Thoracic aorta (tissue), 2 donors: ENCODE results near the gene GDAP1L1. TPM values are rescaled to one million over a fixed set of nuclear protein-coding genes. Genes with fewer than 3 reads are reported as not detected.

ENCODE experiments used
- ATAC-seq: fragments of 150-250 bp; one replicate; pipeline ENCODE4 v1.8.0; 2017; ENCODE audit warnings: low read depth; ENCODE audit not compliant: insufficient number of reproducible peaks, low FRiP score
- DNase-seq: peaks from one replicate; pipeline ENCODE4 v3.0.0-alpha.2; 2020; ENCODE audit warnings: low spot score
- H3K27ac ChIP-seq, 2 donors: fragments of 200-600 bp; sonication (generic); 1 replicate in 1 of 2; 2 replicates in 1 of 2; pipeline ENCODE4 v1.5.1; 2016; ENCODE audit warnings: mild to moderate bottlenecking in 2 of 2, moderate library complexity in 2 of 2
- H3K27me3 ChIP-seq: fragments of 200-600 bp; sonication (generic); replicated peaks from 2 replicates; pipeline ENCODE4 v1.6.0; 2016; ENCODE audit warnings: mild to moderate bottlenecking; ENCODE audit not compliant: insufficient read depth
- H3K36me3 ChIP-seq: fragments of 200-600 bp; sonication (generic); one replicate; pipeline ENCODE4 v1.5.1; 2016
- H3K4me1 ChIP-seq, 2 donors: fragments of 200-600 bp; sonication (generic); 1 replicate in 1 of 2; 2 replicates in 1 of 2; pipeline versions ENCODE4 v1.5.1 to v1.6.0; 2016; ENCODE audit warnings: low read depth in 2 of 2, mild to moderate bottlenecking in 1 of 2; ENCODE audit not compliant: control insufficient read depth in 1 of 2
- H3K4me3 ChIP-seq: fragments of 200-600 bp; sonication (generic); 2 replicates; pipeline ENCODE4 v1.5.1; 2016; ENCODE audit warnings: mild to moderate bottlenecking
- H3K9me3 ChIP-seq: fragments of 200-600 bp; sonication (generic); 2 replicates; pipeline ENCODE4 v1.5.1; 2016
- CTCF ChIP-seq: fragments of 200-600 bp; sonication (generic); IDR thresholded peaks from one replicate; pipeline ENCODE4 v1.5.1; 2019; ENCODE audit warnings: antibody characterized with exemption
- total RNA-seq, 2 donors: library from RNA; depleted of rRNA; stranded (reverse); fragments of >200 nt; gene quantifications; one replicate each; pipeline versions ENCODE4 v1.1.0 to v1.2.3, GENCODE V29; 2016

The GDAP1L1 gene
- total RNA-seq, 2 donors from 2014 or later = not detected

GRCh38 chr20:44254073-44254472 is 7.0 kb downstream of the GDAP1L1 start:
- H3K4me3 ChIP-seq = no peak overlapping the region
- no peaks in the 10 kb centered on the region for H3K9me3 ChIP-seq
- DNase-seq (no peak), ATAC-seq (no peak)
- H3K27ac ChIP-seq = no peak overlapping the region
- TF ChIP-seq CTCF = no peak
- H3K27me3 ChIP-seq = no peaks in the 10 kb centered on the region
- no peaks in the 10 kb centered on the region for H3K4me1 ChIP-seq
- no peaks in the 10 kb centered on the region for H3K36me3 ChIP-seq

- Histone ChIP-seq H3K27me3 (no peaks in the 10 kb centered on the region), H3K36me3 (no peaks in the 10 kb centered on the region), H3K27ac (no peak overlapping the region), H3K4me3 (no peak overlapping the region), H3K9me3 (no peaks in the 10 kb centered on the region), H3K4me1 (no peaks in the 10 kb centered on the region)
- no peak for TF ChIP-seq CTCF
- DNase-seq (no peak), ATAC-seq (no peak)
Observed at GRCh38 chr20:44255942-44256341, 8.8 kb downstream of the GDAP1L1 start.

GRCh38 chr20:44256961-44257360 is 9.9 kb downstream of the GDAP1L1 start:
- Histone ChIP-seq H3K36me3 (no peaks in the 10 kb centered on the region), H3K4me1 (no peaks in the 10 kb centered on the region), H3K9me3 (no peaks in the 10 kb centered on the region), H3K4me3 (no peak overlapping the region), H3K27ac (no peak overlapping the region), H3K27me3 (no peaks in the 10 kb centered on the region)
- ATAC-seq (no peak), DNase-seq (no peak)
- no peak for TF ChIP-seq CTCF

- H3K36me3 ChIP-seq = no peaks in the 10 kb centered on the region
- H3K4me1 ChIP-seq = no peaks in the 10 kb centered on the region
- no peak for TF ChIP-seq CTCF
- no peak overlapping the region for H3K27ac ChIP-seq
- no peaks in the 10 kb centered on the region for H3K9me3 ChIP-seq
- H3K4me3 ChIP-seq = no peak overlapping the region
- no peak for ATAC-seq
- H3K27me3 ChIP-seq = no peaks in the 10 kb centered on the region
- DNase-seq = no peak
Observed at GRCh38 chr20:44258226-44258890, 11.2 kb downstream of the GDAP1L1 start.

- DNase-seq (no peak), ATAC-seq (no peak)
- Histone ChIP-seq H3K27ac (no peak overlapping the region), H3K4me3 (no peak overlapping the region), H3K9me3 (no peaks in the 10 kb centered on the region), H3K4me1 (no peaks in the 10 kb centered on the region), H3K36me3 (no peaks in the 10 kb centered on the region), H3K27me3 (no peaks in the 10 kb centered on the region)
- no peak for TF ChIP-seq CTCF
Observed at GRCh38 chr20:44264287-44264686, 17.2 kb downstream of the GDAP1L1 start.
